Keratinocyte (primary cell): Measurements from ENCODE around the gene IFIT2. TPM values are rescaled to one million over a fixed set of nuclear protein-coding genes. Genes with fewer than 3 reads are reported as not detected.

Experiments
- DNase-seq: peaks from one replicate; pipeline ENCODE4 v3.0.0-alpha.2; 2011; ENCODE audit warnings: low read depth, missing footprints, low spot score
- FAIRE-seq: peaks from 2 replicates; lab custom pipeline; 2011; peaks lifted over from hg19 to GRCh38; lab: Jason Lieb, UNC
- H2AFZ ChIP-seq: 2 replicates; pipeline ENCODE4 v1.6.0; 2012; ENCODE audit warnings: low read length, control low read depth, inconsistent platforms; ENCODE audit not compliant: control insufficient read depth
- H3K27ac ChIP-seq: 2 replicates; pipeline ENCODE4 v1.5.1; 2011; ENCODE audit warnings: low read length; ENCODE audit not compliant: control insufficient read depth, insufficient read depth
- H3K27me3 ChIP-seq: 3 replicates; pipeline ENCODE4 v1.6.0; 2011; ENCODE audit warnings: low read length; ENCODE audit not compliant: control insufficient read depth, insufficient read depth; ENCODE audit errors: extremely low read depth
- H3K36me3 ChIP-seq, 2 experiments: 2 replicates in 1 of 2; 3 replicates in 1 of 2; pipeline ENCODE4 v1.5.1; 2011; ENCODE audit warnings: low read length in 2 of 2, mild to moderate bottlenecking in 1 of 2; ENCODE audit not compliant: control insufficient read depth in 2 of 2, insufficient read depth in 2 of 2; ENCODE audit errors: extremely low read depth in 1 of 2
- H3K4me1 ChIP-seq: 3 replicates; pipeline ENCODE4 v1.5.1; 2011; ENCODE audit warnings: low read length; ENCODE audit not compliant: control insufficient read depth, insufficient read depth; ENCODE audit errors: extremely low read depth
- H3K4me2 ChIP-seq: 3 replicates; pipeline ENCODE4 v1.6.0; 2011; ENCODE audit warnings: low read depth, low read length; ENCODE audit not compliant: control insufficient read depth, insufficient read depth; ENCODE audit errors: extremely low read depth
- H3K4me3 ChIP-seq, 3 experiments: fragments of 200-600 bp in 1 of 3; sonication (generic) in 1 of 3; 2 replicates in 2 of 3; 3 replicates in 1 of 3; pipeline ENCODE4 v1.5.1; 2011 to 2016; ENCODE audit warnings: low read length in 3 of 3, mild to moderate bottlenecking in 3 of 3, control low read depth in 2 of 3, inconsistent platforms in 1 of 3, low read depth in 1 of 3, mixed read lengths in 1 of 3, mixed run types in 1 of 3, moderate library complexity in 1 of 3; ENCODE audit not compliant: control insufficient read depth in 2 of 3, insufficient read depth in 2 of 3; ENCODE audit errors: extremely low read depth in 1 of 3
- H3K79me2 ChIP-seq: 2 replicates; pipeline ENCODE4 v1.6.0; 2012; ENCODE audit warnings: low read length; ENCODE audit not compliant: control insufficient read depth, insufficient read depth
- H3K9ac ChIP-seq: 3 replicates; pipeline ENCODE4 v1.6.0; 2011; ENCODE audit warnings: low read length; ENCODE audit not compliant: control insufficient read depth, insufficient read depth; ENCODE audit errors: extremely low read depth
- H3K9me1 ChIP-seq: 3 replicates; pipeline ENCODE4 v1.6.0; 2011; ENCODE audit warnings: low read length; ENCODE audit not compliant: control insufficient read depth, insufficient read depth; ENCODE audit errors: extremely low read depth
- H3K9me3 ChIP-seq: 2 replicates; pipeline ENCODE4 v1.5.1; 2012; ENCODE audit warnings: low read depth, low read length; ENCODE audit not compliant: control insufficient read depth
- H4K20me1 ChIP-seq: 3 replicates; pipeline ENCODE4 v1.6.0; 2011; ENCODE audit warnings: low read length; ENCODE audit not compliant: control insufficient read depth, insufficient read depth; ENCODE audit errors: extremely low read depth
- CTCF ChIP-seq, 3 experiments: IDR thresholded peaks in 1 of 3; conservative IDR thresholded peaks in 1 of 3; optimal IDR thresholded peaks in 1 of 3; 2 replicates in 2 of 3; 3 replicates in 1 of 3; pipeline versions ENCODE3 to v1.5.1; 2011; ENCODE audit warnings: low read length in 3 of 3, mild to moderate bottlenecking in 3 of 3, moderate library complexity in 2 of 3, control low read depth in 1 of 3, inconsistent platforms in 1 of 3; ENCODE audit not compliant: insufficient read depth in 2 of 3; ENCODE audit errors: extremely low read depth in 1 of 3
- EZH2 ChIP-seq: IDR thresholded peaks from one replicate; pipeline ENCODE4 v1.6.1; 2012; ENCODE audit warnings: inconsistent platforms, mild to moderate bottlenecking, low read length, moderate library complexity
- dilution Hi-C: fragments of 300-500 bp; cut with MboI; formaldehyde crosslinking; loops from one replicate; pipeline ENCODE4 v1.7.0; 2020; ENCODE audit warnings: low sequenced_read_pairs; ENCODE audit not compliant: extremely low pct_ligation_motif_present
- polyA plus RNA-seq, 5 experiments: library from polyadenylated mRNA; depleted of rRNA in 3 of 5; stranded (reverse) in 3 of 5; stranded (forward) in 1 of 5; unstranded in 1 of 5; fragments of >200 nt; gene quantifications; 1 replicate in 1 of 5; 2 replicates in 3 of 5; 3 replicates in 1 of 5; pipeline versions ENCODE4 v1.2.1 to v1.2.3, GENCODE V29; 2011 to 2012; ENCODE audit warnings: missing spikeins in 2 of 5, low read depth in 1 of 5, low replicate concordance in 1 of 5

Gene IFIT2
- polyA plus RNA-seq, 1 donor (not counting 4 experiments of a cell fraction or from before 2014, with no cell fraction given), result 3.9 TPM

GRCh38 chr10:89273680-89274079 is 28.2 kb upstream of the IFIT2 start:
- dilution Hi-C loops, result no loop called here
- Histone ChIP-seq H2AFZ (no peak overlapping the region), H3K27ac (no peak overlapping the region), H3K79me2 (no peaks in the 10 kb centered on the region), H3K9me1 (peaks cover 2% of the 10 kb centered on the region), H3K4me1 (peaks cover 32% of the 10 kb centered on the region), H3K4me3 (no peak overlapping the region), H3K4me2 (no peak overlapping the region), H3K27me3 (no peaks in the 10 kb centered on the region), H3K36me3 (no peaks in the 10 kb centered on the region), H3K9ac (no peak overlapping the region), H4K20me1 (no peaks in the 10 kb centered on the region), H3K9me3 (no peaks in the 10 kb centered on the region)
- FAIRE-seq (no peak), DNase-seq (no peak)
- TF ChIP-seq CTCF (optimal IDR thresholded peaks at IDR 0.05 in 1 of 3, IDR thresholded peaks at IDR 0.05 in 1 of 3, conservative IDR thresholded peaks at IDR 0.05 in 1 of 3; ENCODE audit: extremely low read depth in 1 of 3, insufficient read depth in 2 of 3, low read length in 3 of 3), result no peak
- no peak for TF ChIP-seq EZH2

GRCh38 chr10:89274928-89275327 is 26.9 kb upstream of the IFIT2 start:
- peaks cover 44% of the 10 kb centered on the region for H3K4me1 ChIP-seq
- no peak for DNase-seq
- no peak overlapping the region for H3K27ac ChIP-seq
- FAIRE-seq, result peak; percentile 77
- H3K9me3 ChIP-seq, result no peaks in the 10 kb centered on the region
- H3K4me2 ChIP-seq, result peak overlapping the region; percentile 81
- H3K36me3 ChIP-seq, result no peaks in the 10 kb centered on the region
- dilution Hi-C loops, result no loop called here
- no peak overlapping the region for H3K9ac ChIP-seq
- no peak for TF ChIP-seq EZH2
- no peak for TF ChIP-seq CTCF (optimal IDR thresholded peaks at IDR 0.05 in 1 of 3, IDR thresholded peaks at IDR 0.05 in 1 of 3, conservative IDR thresholded peaks at IDR 0.05 in 1 of 3; ENCODE audit: extremely low read depth in 1 of 3, insufficient read depth in 2 of 3, low read length in 3 of 3)
- no peaks in the 10 kb centered on the region for H4K20me1 ChIP-seq
- H2AFZ ChIP-seq, result peak overlapping the region; percentile 56
- peak overlapping the region in 1 of 3 experiments; percentile 13 for H3K4me3 ChIP-seq
- peaks cover 2% of the 10 kb centered on the region for H3K9me1 ChIP-seq
- H3K79me2 ChIP-seq, result no peaks in the 10 kb centered on the region
- H3K27me3 ChIP-seq, result no peaks in the 10 kb centered on the region
